IPS DF 4.7 (cell line): ENCODE data around the gene SEC22C.

Experiments
- DNase-seq: peaks from one replicate; pipeline ENCODE4 v3.0.0-alpha.2; 2013; ENCODE audit warnings: low spot score; ENCODE audit errors: extremely low read depth

SEC22C gene

DNA sequence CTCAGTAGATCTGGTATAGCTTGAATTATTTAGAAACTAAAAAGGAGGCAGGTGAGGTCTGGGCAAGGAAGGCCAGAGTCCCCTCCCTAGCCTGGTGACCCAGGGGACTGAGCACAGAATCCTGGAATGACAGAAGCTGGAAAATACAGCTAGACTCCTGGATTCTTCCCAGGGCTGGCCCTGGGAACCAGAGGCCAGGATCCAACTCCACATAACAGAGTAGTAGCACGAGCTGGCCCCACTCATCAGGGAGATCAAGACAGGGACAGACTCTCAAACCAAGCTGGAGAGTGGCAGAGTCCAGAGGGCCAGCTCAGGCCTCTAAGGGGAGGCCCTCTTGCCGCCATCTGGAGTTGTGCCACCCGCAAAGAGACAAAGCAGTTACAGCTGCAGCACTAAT, 68.6 kb downstream of the SEC22C start:
- DNase-seq = no peak

DNA sequence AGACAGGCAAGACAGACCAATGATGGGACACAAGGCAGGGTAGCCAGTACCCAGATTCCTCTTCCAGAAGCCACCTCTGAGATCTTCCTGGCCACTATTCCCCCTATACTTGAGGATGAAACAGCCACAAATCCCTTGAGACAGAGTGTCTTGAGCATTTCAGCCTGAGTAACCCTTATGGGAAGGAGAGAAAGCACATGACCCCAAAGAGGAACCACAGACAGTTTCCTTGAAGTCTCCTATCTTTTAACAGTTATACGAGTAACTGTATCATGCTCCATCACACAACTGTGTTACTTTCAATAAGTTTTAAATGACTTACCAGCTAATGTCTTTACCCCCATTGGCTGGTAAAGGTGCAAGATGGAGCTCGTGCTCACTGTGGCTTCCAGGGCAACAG, 70.0 kb downstream of the SEC22C start:
- no peak for DNase-seq

DNA sequence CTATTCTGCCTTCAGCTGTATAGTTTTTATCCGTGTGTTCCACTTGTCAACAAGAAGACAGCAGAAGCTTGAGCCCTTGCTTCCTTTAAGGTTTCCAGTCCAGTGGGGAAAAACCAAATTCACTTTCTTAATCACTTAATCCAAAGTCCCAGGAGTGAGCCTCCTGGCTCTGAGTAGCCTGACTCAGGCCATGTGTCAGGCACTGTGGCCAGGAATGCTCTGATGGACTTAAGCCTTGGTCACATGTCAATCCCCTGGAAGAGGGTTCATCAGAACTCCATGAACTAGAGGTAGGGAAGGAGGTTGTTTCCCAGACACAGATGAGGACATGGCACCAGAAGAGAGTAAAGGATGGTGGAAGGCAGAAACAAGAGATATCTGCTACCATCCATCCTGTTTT, 70.6 kb downstream of the SEC22C start:
- DNase-seq = no peak

DNA sequence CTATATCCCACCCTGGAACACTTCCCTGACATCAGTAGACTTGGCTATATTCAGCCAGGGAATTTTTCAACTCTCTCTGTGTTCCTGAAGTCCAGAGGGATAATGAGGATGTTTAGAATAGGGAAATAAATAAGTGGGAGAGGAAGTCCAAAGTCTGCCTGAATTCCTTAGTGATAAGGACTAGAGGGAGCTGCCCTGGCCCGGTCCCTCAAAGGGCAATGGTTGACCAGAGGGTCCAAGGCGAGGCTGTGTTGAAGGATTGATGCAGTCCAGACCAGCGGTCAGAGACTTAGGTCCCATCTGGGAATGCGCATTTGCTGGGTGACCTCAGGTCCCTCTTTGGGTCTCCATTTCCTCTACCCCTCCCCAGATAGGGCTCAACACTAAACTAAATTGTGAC, 71.4 kb downstream of the SEC22C start:
- DNase-seq = no peak

DNA sequence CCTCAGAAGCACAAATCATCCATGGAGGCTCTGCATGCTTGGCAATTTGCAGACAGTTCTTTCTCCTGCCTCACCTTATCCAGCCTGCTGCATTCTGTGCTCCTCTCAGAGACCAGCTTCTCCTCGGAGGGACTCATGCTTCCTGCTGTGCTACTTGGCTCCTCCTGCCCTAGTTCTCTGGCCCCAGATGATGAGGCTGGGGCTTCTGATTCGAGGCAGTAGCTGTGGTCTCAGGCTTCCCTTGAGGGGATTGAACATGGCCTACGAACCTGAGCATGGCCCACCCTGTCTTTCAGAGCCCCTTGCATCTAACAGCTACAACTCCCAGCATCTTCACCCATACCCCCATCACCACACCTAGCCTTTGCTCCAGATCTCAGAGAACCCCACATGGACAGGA, 72.7 kb downstream of the SEC22C start:
- no peak for DNase-seq

DNA sequence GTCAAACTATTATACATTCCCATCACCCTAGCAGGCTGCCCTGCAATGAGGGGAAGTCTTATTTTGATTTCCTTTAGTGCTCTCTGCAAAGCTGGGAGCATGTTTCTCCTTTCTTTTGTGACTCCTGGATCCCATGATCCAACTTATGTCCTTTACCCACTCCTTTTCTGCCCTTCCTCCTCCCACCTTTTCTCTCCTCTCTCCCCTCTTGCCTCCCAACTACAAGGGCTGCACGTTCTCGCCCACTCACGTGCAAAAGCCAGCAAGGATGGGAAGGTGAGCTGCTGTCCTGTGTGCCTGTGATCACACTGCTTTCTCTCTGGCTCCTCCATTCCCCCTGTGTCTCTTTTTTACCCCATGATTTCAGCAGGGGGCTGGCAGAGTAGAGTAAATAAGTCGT, 73.2 kb downstream of the SEC22C start:
- no peak for DNase-seq

DNA sequence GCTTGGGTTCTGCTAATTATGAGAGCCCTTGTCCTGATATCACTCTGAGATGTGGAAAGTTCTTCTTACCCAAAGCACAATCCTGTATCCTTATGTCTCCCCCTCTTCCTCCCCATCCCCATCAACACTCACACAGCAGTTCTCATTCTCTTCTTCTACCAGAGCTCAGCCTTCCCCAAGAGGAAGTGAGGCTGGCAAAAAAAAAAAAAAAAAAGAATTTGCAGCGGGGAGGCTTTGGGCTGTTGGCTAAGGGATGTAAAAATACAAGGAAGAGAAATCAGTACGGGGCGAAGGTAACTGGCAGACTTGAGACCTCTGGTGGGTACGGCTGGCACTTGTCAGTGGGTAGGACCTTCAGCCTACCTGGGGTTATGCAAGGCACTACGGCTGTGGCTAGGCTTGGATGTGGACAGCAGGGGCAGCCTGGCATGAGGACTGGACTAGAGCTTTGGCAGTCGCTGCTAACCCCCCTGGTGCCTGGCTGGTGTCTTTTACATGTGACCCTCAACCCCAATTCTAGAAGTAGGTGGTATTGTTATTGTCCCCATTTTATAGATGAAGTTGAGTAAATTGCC, 73.9 kb downstream of the SEC22C start:
- DNase-seq = no peak

DNA sequence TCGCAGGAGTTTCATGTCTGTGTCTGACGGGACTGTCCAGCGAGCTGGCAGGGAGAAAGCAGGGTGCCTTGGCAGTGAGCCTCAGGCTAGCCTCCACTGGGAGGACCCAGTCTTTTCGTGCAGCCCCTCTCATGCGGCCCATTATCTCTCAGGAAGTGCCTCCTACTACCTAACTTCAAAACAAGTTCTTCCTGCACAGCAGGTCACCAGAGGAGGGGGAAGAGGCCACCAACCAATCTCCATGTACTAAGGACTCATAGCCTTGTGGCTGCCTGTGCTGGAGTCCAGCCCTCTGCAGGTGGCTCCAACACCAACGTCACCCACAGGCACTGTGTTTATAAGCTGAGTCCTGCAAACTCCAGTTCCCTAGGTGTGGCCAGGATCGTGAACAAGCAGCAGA, 74.5 kb downstream of the SEC22C start:
- DNase-seq = no peak

DNA sequence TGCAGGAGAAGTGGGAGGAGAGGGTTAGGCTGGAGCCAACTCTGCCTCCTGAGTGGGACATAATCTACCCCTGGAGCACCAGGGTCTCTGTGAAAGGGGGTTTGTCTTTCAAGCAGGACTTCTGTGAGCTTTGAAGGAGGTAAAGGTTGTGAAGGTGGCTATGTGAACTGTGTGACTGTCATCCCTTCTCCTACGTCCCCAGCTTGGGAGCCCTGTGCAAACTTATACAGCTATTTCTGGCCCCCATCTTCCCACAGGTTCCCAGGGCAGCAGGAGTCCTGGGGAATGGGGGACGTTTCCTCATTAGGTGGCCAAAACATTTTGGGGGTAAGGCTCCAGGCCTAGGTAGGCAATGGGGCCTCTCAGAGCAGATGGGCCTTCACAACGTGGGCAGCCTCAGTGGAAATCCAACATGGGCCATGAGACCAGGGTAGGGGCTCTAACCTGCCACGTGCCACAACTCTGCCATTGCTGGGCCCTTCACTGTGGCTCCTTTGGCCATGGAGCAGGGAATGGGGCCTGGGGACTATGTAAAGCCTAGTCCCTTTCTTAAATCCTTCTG, 75.8 kb downstream of the SEC22C start:
- no peak for DNase-seq

DNA sequence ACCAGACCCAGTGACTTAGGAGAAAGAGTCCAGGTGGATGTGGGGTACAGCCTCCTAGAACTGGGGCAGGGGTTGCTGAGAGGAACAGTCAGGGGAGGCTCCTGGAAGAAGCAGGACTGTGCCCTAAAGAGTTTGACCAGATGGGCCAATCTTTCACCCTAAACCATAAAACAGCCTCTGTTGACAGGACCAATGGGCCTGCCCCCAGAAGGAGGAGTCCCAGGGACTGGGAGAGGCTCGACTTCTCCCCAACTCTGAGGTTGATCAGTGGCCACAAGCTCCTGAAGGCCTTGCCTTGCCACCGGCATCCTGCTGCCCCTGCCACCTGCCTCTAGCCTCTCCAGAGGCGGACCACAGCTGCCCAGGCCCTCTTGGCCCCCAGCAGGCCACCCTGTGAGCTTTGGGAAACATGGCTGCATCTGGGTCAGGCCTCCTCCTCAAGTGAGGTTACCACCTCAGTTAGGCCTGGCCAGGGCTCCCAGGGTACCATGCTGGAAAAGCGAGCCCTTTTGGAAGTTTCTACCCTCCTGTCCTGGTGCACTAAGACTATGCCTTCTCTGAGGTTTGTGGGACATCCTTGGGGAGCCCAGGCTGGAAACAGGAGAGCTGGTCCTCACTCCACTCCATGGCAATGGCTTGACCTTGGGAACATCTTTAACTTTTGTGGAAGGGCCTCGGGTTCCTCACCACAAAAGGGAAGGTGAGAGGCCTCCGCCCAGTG, 76.5 kb downstream of the SEC22C start:
- no peak for DNase-seq

DNA sequence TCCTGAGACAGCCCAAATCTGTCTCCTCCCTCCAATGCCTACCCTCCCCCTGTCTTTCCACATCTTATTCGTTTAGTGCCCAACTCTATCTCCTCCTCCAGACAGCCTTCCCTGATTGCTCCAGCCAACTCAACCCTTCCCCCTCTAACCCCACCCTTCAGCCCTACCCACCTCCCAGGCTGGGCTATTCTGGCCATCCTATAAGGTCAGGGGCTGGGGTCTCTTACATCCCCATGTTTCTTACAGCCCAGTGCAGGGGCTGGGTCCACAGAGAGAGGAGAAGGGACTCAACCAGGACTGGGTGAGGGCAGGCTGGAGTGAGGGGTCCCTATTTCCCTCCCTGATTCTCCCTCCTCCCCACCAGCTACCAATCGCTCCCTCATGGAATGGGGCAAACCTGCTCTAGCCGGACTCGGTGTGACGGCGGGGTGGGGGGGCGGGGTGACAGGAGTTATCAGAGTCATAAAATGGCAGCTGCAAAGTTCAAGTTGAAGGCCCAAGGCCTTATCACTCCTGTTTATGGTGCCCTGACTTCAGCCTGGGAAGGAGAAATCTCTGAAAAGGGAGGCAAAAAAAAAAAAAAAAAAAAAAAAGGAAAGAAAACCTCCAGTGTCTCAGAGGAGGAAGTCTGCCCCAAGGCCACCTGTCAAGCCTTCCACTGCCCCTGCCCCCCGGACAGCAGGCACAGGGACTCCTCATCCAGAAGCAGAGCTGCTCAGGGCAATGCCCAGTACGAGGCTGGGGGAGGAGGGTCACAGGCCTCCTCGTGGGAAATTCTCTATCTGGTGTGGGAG, 77.2 kb downstream of the SEC22C start:
- no peak for DNase-seq

DNA sequence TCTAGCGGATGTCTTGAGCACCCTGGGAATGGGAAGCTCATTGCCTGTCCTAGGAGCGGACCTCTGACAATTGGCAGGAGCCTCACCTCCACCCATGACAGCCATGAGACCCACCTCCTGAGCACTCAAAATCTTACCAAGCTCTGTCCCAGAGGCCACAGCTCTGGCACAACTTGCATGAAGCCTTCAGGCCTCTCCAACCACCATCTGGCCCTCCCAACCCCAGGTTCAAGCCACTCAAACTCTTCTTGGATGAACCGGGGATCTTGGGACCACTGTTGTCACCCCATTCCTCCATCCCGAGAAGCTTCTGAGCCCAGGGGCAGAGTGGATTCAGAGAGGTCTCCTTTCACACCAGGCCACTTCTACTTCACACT, 77.8 kb downstream of the SEC22C start:
- no peak for DNase-seq

DNA sequence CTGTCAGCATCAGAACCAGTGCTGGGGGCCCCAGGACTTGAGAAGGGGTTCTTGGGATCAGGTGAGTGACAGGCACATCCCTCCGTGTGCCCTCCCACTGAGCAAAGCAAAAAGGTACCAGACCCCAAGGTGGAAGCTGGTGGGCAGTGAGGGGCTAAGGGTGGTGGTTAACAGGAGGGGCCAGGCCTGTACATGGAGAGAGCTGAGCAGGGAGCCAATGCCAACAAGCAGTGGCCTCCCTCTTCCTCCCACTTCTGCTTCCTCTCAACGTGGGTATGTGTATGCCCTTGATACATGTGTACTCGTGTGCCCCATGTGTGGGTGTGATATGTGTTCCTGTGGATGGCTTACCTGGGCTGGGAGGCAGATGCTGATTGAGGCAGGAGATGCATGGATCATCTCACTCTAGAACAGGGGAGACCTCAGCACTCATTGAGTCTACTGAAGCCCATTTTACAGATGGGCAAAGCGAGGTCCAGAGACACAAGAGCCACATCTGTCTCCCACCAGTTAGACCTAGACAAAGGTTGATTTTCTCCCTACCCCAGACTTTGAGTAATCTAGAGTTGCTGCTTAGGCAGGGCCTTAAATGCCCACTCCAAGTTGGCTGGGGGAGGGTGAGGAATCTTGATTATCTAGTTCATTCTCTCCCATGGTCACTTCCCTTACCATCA, 78.4 kb downstream of the SEC22C start:
- no peak for DNase-seq

DNA sequence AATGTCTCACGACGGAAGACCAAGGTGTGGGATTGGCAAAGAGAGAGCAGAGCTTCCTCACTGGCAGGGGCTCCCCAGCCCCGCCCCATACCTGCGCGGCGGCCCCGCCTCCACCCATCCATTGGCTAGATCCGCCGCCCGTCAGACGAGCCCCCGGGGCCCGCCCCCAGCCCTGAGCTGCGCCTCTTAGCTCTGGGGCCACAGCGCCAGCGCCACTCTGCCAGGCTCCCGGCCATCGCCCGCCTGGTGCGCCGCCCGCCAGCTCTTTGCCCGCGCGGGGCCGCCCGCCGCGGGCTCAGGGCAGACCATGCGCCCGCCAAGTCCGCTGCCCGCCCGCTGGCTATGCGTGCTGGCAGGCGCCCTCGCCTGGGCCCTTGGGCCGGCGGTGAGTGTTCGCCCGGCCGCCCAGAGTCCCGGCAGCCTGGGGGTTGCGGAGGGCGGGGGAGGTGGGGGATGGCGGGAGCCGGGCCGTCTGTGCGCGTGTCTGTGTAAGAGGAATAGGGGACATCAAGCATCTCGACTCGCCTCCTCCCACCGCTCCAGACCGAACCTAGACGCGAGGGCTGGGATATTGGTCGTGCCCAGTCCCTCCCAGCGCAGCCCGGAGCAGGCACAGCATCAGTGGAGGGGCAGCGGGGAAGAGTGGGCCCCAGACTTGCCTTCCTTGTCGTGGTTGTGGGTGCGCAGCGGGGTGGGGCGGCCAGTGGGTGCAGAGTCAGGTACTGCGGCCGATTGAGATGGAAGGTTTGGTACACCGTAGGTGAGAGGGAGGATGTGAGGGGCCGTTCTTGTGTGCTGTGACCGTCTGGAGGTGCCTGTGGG, 79.1 kb downstream of the SEC22C start, which contains the start of gene VIPR1:
Gene VIPR1, plus strand, starts transcription at position 215 of the 822 bp plus-strand sequence. Its CDS starts 93 bp downstream, at position 308.
- DNase-seq = peak; percentile 44

DNA sequence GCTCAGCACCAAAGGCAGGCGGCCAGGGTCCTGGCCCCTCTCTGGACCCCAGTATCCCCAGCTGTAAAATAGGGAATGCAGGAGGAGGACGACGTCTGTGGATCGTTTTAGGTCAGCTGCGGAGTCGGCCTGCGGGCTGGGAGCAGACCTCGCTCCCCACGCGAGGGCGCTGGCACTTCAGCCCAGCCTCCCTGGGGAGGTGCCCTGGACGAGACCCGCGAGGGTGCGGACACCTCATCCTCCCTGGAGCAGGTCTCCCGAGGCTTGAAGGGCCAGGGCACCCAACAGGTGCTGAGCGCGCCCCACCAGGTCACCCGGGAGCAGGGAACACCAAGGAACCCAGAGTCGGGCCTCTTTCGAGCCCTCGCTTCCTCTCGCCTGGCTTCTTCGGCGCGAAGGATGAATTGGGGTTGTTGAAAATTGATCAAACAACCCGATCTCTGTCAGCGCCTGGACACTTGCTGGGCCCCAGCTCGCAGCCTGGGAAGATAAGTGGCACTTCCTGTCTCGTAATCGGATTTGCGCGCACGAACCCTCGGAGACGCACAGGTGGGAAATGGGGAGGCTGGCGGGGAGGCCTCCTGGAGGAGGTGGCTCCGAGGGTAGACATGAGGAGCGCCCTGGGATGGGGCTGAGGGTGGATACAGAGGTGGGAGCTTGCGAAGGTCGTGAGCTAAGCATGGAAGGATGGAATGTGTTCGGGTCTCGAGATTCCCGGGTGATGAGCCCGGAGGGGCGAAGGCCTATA, 79.9 kb downstream of the SEC22C start:
- DNase-seq = no peak

DNA sequence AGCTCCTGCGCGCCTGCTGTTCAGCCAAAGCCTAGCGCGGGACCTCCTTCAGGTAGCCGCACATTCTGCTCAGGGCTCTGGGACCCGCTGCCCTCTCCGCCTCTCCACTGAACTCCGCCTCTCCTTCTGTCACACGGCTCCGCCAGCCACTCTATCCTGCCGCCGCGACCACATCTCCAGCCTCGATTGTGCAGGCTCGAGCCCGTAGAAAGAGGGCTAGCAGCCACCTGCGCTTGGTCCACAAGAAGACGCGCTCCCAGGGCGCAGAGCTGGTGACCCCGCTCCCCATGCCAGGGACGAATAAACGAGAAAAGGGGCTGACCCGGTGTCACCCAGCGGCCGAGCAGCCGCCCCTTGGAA, 80.5 kb downstream of the SEC22C start:
- no peak for DNase-seq

DNA sequence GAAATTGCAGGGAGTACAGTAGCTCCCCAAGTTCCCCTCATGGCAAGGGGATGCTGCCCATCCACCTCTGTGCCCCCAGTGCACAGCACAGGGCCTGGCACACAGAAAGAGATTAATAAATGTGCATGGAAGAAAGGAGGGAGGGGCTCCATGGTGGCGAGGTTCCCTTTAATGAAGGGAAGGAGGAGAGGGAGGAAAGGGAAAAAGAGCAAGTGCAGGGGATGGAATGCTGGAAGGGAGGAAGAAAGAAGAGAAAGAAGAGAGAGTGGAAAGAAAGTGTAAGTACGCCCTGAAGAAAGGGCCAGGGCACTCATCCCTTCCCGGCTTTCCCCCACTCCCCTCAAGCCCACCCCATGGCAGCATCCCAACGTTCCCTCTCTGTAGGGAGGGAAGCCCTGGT, 80.9 kb downstream of the SEC22C start:
- no peak for DNase-seq

DNA sequence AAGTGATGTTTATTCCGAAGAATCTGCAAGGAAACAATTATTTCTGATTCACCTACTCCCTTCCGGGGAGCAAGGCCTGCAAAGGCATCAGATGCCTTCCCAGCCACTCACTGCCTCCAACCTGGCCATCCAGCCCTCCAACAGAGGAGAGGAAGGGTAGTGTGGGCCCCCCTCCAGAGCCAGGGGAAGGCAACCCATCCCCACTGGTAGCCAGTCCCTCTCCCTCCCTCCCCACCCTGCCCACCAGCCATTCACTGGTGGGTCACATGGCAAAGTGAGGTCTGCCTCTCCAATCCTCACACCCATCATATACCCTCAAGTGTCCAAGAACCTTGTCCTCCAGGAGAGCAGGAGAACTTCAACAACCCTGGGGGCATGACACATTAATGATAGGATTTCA, 81.7 kb downstream of the SEC22C start:
- DNase-seq = no peak

DNA sequence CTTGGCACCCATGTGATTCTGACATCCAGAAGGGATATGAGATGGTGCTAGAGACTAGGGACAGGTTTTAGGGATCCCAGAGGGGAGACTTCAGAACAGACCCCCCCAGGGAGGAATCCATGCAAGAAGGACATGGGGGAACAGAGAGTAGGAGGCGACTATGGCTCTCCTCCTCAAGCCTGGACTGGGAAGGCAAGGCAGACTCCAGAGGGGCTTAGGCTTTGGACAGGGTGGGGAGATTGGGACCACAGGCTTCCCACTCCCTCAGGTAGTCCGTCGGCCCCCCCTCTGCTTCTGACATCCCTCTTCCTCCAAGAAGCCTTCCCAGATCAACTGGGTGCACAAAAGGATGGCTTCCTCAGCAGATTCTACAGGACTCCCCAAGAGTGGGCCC, 82.3 kb downstream of the SEC22C start:
- DNase-seq = no peak

DNA sequence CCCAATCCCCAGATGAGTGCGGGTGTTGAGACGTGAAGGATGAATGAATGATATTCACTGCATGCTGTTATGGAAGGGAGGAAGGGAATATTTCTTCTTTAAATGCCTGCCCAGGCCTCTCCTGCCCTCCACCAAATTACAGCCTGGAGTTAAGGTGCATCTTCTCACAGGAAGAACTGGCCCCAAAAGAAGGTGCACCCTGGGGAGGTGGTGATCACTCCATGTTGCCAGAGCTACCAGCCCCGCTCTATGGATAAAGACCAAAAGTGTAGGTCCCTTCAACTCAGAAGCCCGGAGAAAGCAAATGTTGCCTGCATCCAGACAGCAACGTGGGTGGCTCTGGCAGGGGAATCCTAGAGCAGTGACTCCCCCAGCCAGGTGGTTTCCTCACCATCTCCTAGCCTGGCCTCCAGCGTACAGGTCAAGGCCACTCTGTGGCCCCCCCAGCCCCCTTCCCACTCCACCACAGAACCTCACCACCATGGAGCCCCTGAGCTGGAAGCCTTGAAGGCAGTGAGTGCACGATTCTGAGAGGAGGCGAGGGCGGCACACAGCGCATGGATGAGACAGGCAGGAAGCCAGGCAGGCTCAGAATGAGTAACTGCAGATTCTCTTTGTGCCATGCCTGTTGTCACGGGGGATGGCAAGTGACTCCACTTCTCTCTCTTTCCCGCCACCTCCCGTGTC, 82.8 kb downstream of the SEC22C start:
- no peak for DNase-seq
